Transverse colon (tissue), 4 donors: ENCODE data around the gene CGGBP1. TPM values are rescaled to one million over a fixed set of nuclear protein-coding genes. Genes with fewer than 3 reads are reported as not detected.

Experiments used
- DNase-seq: peaks from one replicate; pipeline ENCODE4 v3.0.0-alpha.2; 2019
- H3K27ac ChIP-seq, 4 donors: fragments of 200-600 bp; sonication (generic); 2 replicates each; pipeline ENCODE4 v1.5.1; 2016 to 2018; ENCODE audit warnings: inconsistent platforms in 4 of 4
- H3K27me3 ChIP-seq: fragments of 200-600 bp; sonication (generic); 2 replicates; pipeline ENCODE4 v1.5.1; 2017; ENCODE audit warnings: inconsistent platforms
- H3K36me3 ChIP-seq, 4 donors: fragments of 200-600 bp; sonication (generic); 2 replicates each; pipeline ENCODE4 v1.5.1; 2017 to 2019; ENCODE audit warnings: inconsistent platforms in 4 of 4
- H3K4me1 ChIP-seq, 4 donors: fragments of 200-600 bp; sonication (generic); 2 replicates each; pipeline ENCODE4 v1.5.1; 2017 to 2020; ENCODE audit warnings: inconsistent platforms in 4 of 4
- H3K4me3 ChIP-seq, 4 donors: fragments of 200-600 bp; sonication (generic); 1 replicate in 1 of 4; 2 replicates in 3 of 4; pipeline versions ENCODE4 v1.5.1 to v1.6.1; 2017 to 2019; ENCODE audit warnings: inconsistent platforms in 4 of 4
- H3K9me3 ChIP-seq, 2 donors: fragments of 200-600 bp; sonication (generic); 2 replicates each; pipeline ENCODE4 v1.5.1; 2017 to 2019; ENCODE audit warnings: inconsistent platforms in 2 of 2
- CTCF ChIP-seq, 5 experiments: fragments of 200-600 bp in 3 of 5; fragments of 450-650 bp in 2 of 5; sonication (generic) in 3 of 5; IDR thresholded peaks; 1 replicate in 2 of 5; 2 replicates in 3 of 5; pipeline ENCODE4 v1.5.1; 2016 to 2017; ENCODE audit warnings: antibody characterized with exemption in 5 of 5, inconsistent platforms in 3 of 5, mild to moderate bottlenecking in 2 of 5, moderate library complexity in 1 of 5
- EP300 ChIP-seq: sonication (generic); formaldehyde crosslinking; IDR thresholded peaks from one replicate; pipeline ENCODE4 v1.6.1; 2017; ENCODE audit warnings: antibody characterized with exemption, low read depth
- POLR2A ChIP-seq: fragments of 450-650 bp; IDR thresholded peaks from one replicate; pipeline ENCODE4 v1.6.1; 2016; ENCODE audit warnings: antibody characterized with exemption, mild to moderate bottlenecking, moderate library complexity
- POLR2AphosphoS5 ChIP-seq, 3 donors: sonication (generic); formaldehyde crosslinking; IDR thresholded peaks; one replicate each; pipeline ENCODE4 v1.6.1; 2016; ENCODE audit warnings: antibody characterized with exemption in 3 of 3
- WGBS, 2 donors: methylation state at CpG; one replicate each; pipeline ENCODE4 v1.1.5; 2018; ENCODE audit warnings: low coverage in 1 of 2; 5-methylcytosine and 5-hydroxymethylcytosine counted together
- in situ Hi-C, 4 donors: fragments of 200-750 bp; cut with MboI; loops; one replicate each; pipeline versions ENCODE4 v1.15.0 to v1.15.1; 2017; ENCODE audit warnings: low sequenced_read_pairs in 3 of 4, low pct_ligation_motif_present in 1 of 4, low pct_unique_long_range_greater_than_20kb in 1 of 4
- intact Hi-C: fragments of 100-400 bp; cut with DNase I; formaldehyde crosslinking; loops from one replicate; pipeline ENCODE4 v1.15.1; 2023; ENCODE audit warnings: low total_unique reads
- total RNA-seq, 4 donors: library from RNA; depleted of rRNA; stranded (reverse); fragments of >200 nt; gene quantifications; one replicate each; pipeline ENCODE4 v1.1.0, GENCODE V29; 2016

The CGGBP1 gene
- total RNA-seq, 4 donors from 2014 or later, result 36.7 to 264 (median 63.2) TPM

GRCh38 chr3:88009066-88009465 is 49.7 kb downstream of the CGGBP1 start:
- H3K9me3 ChIP-seq, result no peaks in the 10 kb centered on the region
- 90 to 100% methylated on average over 2 of the region's 2 CpGs for WGBS, 2 donors
- in situ Hi-C loops, result loop anchor here in 2 of 4 donors (10.0 to 25.0 kb wide), 2 partner anchors 247 to 654 kb away; no protein-coding TSS in a partner anchor

GRCh38 chr3:88005066-88005465 is 53.7 kb downstream of the CGGBP1 start:
- H3K27ac ChIP-seq, result no peak overlapping the region
- no peaks in the 10 kb centered on the region for H3K9me3 ChIP-seq
- no peaks in the 10 kb centered on the region for H3K4me1 ChIP-seq
- in situ Hi-C loops, result loop anchor here in 2 of 4 donors (10.0 to 25.0 kb wide), 2 partner anchors 243 to 650 kb away; no protein-coding TSS in a partner anchor
- H3K27me3 ChIP-seq, result no peaks in the 10 kb centered on the region
- H3K36me3 ChIP-seq, result no peaks in the 10 kb centered on the region
- H3K4me3 ChIP-seq, result no peak overlapping the region
- WGBS, 2 donors, result 14 to 19% methylated on average over 2 of the region's 2 CpGs
- TF ChIP-seq CTCF (IDR thresholded peaks at IDR 0.05), result peak in 4 of 5 experiments; percentile 15 to 28 (median 21)
- TF ChIP-seq POLR2A, result no peak
- no peak for TF ChIP-seq POLR2AphosphoS5 (IDR thresholded peaks at IDR 0.05)
- TF ChIP-seq EP300, result no peak
- no peak for DNase-seq
- intact Hi-C loops, result no loop called here

More at GRCh38 chr3:88009066-88009465, 49.7 kb downstream of the CGGBP1 start:
- intact Hi-C loops, result no loop called here
- Histone ChIP-seq H3K4me3 (no peak overlapping the region), H3K36me3 (no peaks in the 10 kb centered on the region), H3K27ac (no peak overlapping the region), H3K4me1 (no peaks in the 10 kb centered on the region), H3K27me3 (no peaks in the 10 kb centered on the region)
- TF ChIP-seq EP300, result no peak
- no peak for DNase-seq

GRCh38 chr3:88003115-88003755 is 55.6 kb downstream of the CGGBP1 start:
- Histone ChIP-seq H3K27ac (no peak overlapping the region), H3K4me3 (no peak overlapping the region), H3K27me3 (no peaks in the 10 kb centered on the region), H3K36me3 (no peaks in the 10 kb centered on the region), H3K4me1 (no peaks in the 10 kb centered on the region), H3K9me3 (no peaks in the 10 kb centered on the region)
- in situ Hi-C loops, result loop anchor here in 2 of 4 donors (10.0 to 25.0 kb wide), 2 partner anchors 241 to 648 kb away; no protein-coding TSS in a partner anchor
- TF ChIP-seq POLR2A, result no peak
- no peak for TF ChIP-seq POLR2AphosphoS5 (IDR thresholded peaks at IDR 0.05)
- peak; percentile 65 to 80 (median 70) for TF ChIP-seq CTCF (IDR thresholded peaks at IDR 0.05)
- intact Hi-C loops, result no loop called here
- WGBS, 2 donors, result 45 to 49% methylated on average over 6 of the region's 6 CpGs
- DNase-seq, result no peak

- H3K27me3 ChIP-seq, result no peaks in the 10 kb centered on the region
- H3K36me3 ChIP-seq, result no peaks in the 10 kb centered on the region
- H3K4me1 ChIP-seq, result peaks cover 0 to 1% (median 0%) of the 10 kb centered on the region in 4 donors
- 81 to 93% methylated on average over 2 to 3 of the region's 3 CpGs for WGBS, 2 donors
- intact Hi-C loops, result no loop called here
- H3K4me3 ChIP-seq, result no peak overlapping the region
- DNase-seq, result no peak
- H3K27ac ChIP-seq, result no peak overlapping the region
- no peaks in the 10 kb centered on the region for H3K9me3 ChIP-seq
- TF ChIP-seq EP300, result no peak
- TF ChIP-seq POLR2AphosphoS5 (IDR thresholded peaks at IDR 0.05), result no peak
- no peak for TF ChIP-seq CTCF (IDR thresholded peaks at IDR 0.05)
- TF ChIP-seq POLR2A, result no peak
- in situ Hi-C loops, result loop anchor here in 2 of 4 donors (10.0 to 25.0 kb wide), 2 partner anchors 240 to 648 kb away; no protein-coding TSS in a partner anchor
Observed at GRCh38 chr3:88002448-88002847, 56.4 kb downstream of the CGGBP1 start.

Other genes starting within 250 kb of the CGGBP1 start
- 10 to 100 TPM in 3 of 4 donors, 1 to 10 TPM in 1; 7.2 to 16.8 (median 13.5) TPM for gene ZNF654, start 250 bp upstream of the CGGBP1 start, total RNA-seq
- 10 to 100 TPM; 11.9 to 24.1 (median 18.3) TPM for gene C3orf38, start 91.0 kb upstream of the CGGBP1 start, total RNA-seq